ENCODE results near the gene XYLT1.

- TF ChIP-seq CHD2 (IDR thresholded peaks at IDR 0.05; ENCODE audit: low read length) (no peak), POLR2AphosphoS5 (IDR thresholded peaks at IDR 0.05; ENCODE audit: low read depth, low read length) (no peak), TCF12 (IDR thresholded peaks at IDR 0.05; ENCODE audit: low read depth, low read length) (no peak), EP300 (IDR thresholded peaks at IDR 0.05; ENCODE audit: borderline replicate concordance in 1 of 2, low read depth in 2 of 2, low read length in 2 of 2) (no peak), KDM1A (IDR thresholded peaks at IDR 0.05; ENCODE audit: borderline replicate concordance, low read length) (no peak), SIN3A (conservative IDR thresholded peaks at IDR 0.05 in 1 of 2, IDR thresholded peaks at IDR 0.05 in 1 of 2; ENCODE audit: low read depth in 1 of 2, low read length in 2 of 2) (no peak), GTF2F1 (IDR thresholded peaks at IDR 0.05; ENCODE audit: borderline replicate concordance, low read depth, low read length) (no peak), SP2 (IDR thresholded peaks at IDR 0.05; ENCODE audit: low read length) (no peak), BCL11A (IDR thresholded peaks at IDR 0.05; ENCODE audit: low read depth in 2 of 2, low read length in 2 of 2) (no peak)
- TF ChIP-seq, protein P1, sequence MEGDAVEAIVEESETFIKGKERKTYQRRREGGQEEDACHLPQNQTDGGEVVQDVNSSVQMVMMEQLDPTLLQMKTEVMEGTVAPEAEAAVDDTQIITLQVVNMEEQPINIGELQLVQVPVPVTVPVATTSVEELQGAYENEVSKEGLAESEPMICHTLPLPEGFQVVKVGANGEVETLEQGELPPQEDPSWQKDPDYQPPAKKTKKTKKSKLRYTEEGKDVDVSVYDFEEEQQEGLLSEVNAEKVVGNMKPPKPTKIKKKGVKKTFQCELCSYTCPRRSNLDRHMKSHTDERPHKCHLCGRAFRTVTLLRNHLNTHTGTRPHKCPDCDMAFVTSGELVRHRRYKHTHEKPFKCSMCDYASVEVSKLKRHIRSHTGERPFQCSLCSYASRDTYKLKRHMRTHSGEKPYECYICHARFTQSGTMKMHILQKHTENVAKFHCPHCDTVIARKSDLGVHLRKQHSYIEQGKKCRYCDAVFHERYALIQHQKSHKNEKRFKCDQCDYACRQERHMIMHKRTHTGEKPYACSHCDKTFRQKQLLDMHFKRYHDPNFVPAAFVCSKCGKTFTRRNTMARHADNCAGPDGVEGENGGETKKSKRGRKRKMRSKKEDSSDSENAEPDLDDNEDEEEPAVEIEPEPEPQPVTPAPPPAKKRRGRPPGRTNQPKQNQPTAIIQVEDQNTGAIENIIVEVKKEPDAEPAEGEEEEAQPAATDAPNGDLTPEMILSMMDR (IDR thresholded peaks at IDR 0.05; ENCODE audit: control extremely low read depth in 1 of 3, insufficient read depth in 1 of 3, low read depth in 1 of 3, low read length in 3 of 3) = no peak
- TF ChIP-seq, protein P2, sequence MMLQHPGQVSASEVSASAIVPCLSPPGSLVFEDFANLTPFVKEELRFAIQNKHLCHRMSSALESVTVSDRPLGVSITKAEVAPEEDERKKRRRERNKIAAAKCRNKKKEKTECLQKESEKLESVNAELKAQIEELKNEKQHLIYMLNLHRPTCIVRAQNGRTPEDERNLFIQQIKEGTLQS (IDR thresholded peaks at IDR 0.05; ENCODE audit: insufficient read depth, low read depth, low read length) = no peak
Measured at GRCh38 chr16:17368951-17369350, 101.8 kb downstream of the XYLT1 start.

Data from H1 (cell line).